Choroid plexus epithelial cell (primary cell): ENCODE results near the gene MEX3B.

Experiments
- DNase-seq: peaks from one replicate; pipeline ENCODE4 v3.0.0-alpha.2; 2010; ENCODE audit warnings: low read depth
- H3K4me3 ChIP-seq: 2 replicates; pipeline ENCODE4 v1.5.1; 2011; ENCODE audit warnings: low read depth, mild to moderate bottlenecking, control low read depth, low read length, moderate library complexity
- CTCF ChIP-seq: conservative IDR thresholded peaks from 2 replicates; pipeline ENCODE4 v1.5.1; 2011; ENCODE audit warnings: low read depth, mild to moderate bottlenecking, control low read depth, inconsistent platforms, low read length, moderate library complexity

The MEX3B gene

GRCh38 chr15:82080774-82081173 is 35.0 kb upstream of the MEX3B start:
- no peak for DNase-seq
- no peak overlapping the region for H3K4me3 ChIP-seq
- no peak for TF ChIP-seq CTCF

- DNase-seq: peak; percentile 50
- H3K4me3 ChIP-seq: no peak overlapping the region
Observed at GRCh38 chr15:82079736-82080135, 33.9 kb upstream of the MEX3B start.

GRCh38 chr15:82074610-82075009 is 28.8 kb upstream of the MEX3B start:
- no peak for DNase-seq
- H3K4me3 ChIP-seq: no peak overlapping the region
- no peak for TF ChIP-seq CTCF

More at GRCh38 chr15:82079736-82080135, 33.9 kb upstream of the MEX3B start:
- no peak for TF ChIP-seq CTCF

GRCh38 chr15:82072926-82073537 is 27.2 kb upstream of the MEX3B start:
- TF ChIP-seq CTCF: no peak
- no peak for DNase-seq
- H3K4me3 ChIP-seq: no peak overlapping the region

GRCh38 chr15:82066455-82066854 is 20.6 kb upstream of the MEX3B start:
- no peak overlapping the region for H3K4me3 ChIP-seq
- TF ChIP-seq CTCF: no peak
- DNase-seq: no peak

- peak; percentile 41 for DNase-seq
- H3K4me3 ChIP-seq: no peak overlapping the region
- no peak for TF ChIP-seq CTCF
Observed at GRCh38 chr15:82064824-82065223, 19.0 kb upstream of the MEX3B start.

GRCh38 chr15:82062479-82063454 is 16.9 kb upstream of the MEX3B start:
- no peak for DNase-seq
- no peak for TF ChIP-seq CTCF
- H3K4me3 ChIP-seq: no peak overlapping the region
